WTC11 (cell line): ENCODE data around the gene RCVRN.

Experiments
- ARID4B ChIP-seq: sonication (generic); formaldehyde crosslinking; IDR thresholded peaks from 2 replicates; pipeline ENCODE4 v1.8.0; 2023; ENCODE audit warnings: missing genetic modification reagents, mild to moderate bottlenecking, borderline replicate concordance
- ATF2 ChIP-seq: sonication (generic); formaldehyde crosslinking; IDR thresholded peaks from 2 replicates; pipeline ENCODE4 v1.8.1; 2022; ENCODE audit warnings: low read depth, missing genetic modification reagents, borderline replicate concordance
- ATF3 ChIP-seq: sonication (generic); formaldehyde crosslinking; conservative IDR thresholded peaks from 2 replicates; pipeline ENCODE4 v1.8.1; 2022; ENCODE audit warnings: mild to moderate bottlenecking, missing genetic modification reagents
- CTCF ChIP-seq: fragments of 200-600 bp; IDR thresholded peaks from 2 replicates; pipeline ENCODE4 v1.8.0; 2022; ENCODE audit warnings: antibody characterized with exemption
- ERG ChIP-seq: fragments of 250-450 bp; sonication (Bioruptor Pico); IDR thresholded peaks from 2 replicates; pipeline ENCODE4 v1.8.0; 2021; ENCODE audit warnings: mild to moderate bottlenecking
- ESRRA ChIP-seq: sonication (generic); formaldehyde crosslinking; IDR thresholded peaks from 2 replicates; pipeline ENCODE4 v1.8.1; 2022; ENCODE audit warnings: mild to moderate bottlenecking, missing genetic modification reagents, borderline replicate concordance
- FOXP4 ChIP-seq: sonication (generic); formaldehyde crosslinking; IDR thresholded peaks from 2 replicates; pipeline ENCODE4 v1.8.0; 2022; ENCODE audit warnings: mild to moderate bottlenecking, missing genetic modification reagents
- SP1 ChIP-seq: sonication (generic); formaldehyde crosslinking; conservative IDR thresholded peaks from 2 replicates; pipeline ENCODE4 v1.8.1; 2022; ENCODE audit warnings: missing genetic modification reagents
- ZNF317 ChIP-seq: sonication (generic); formaldehyde crosslinking; IDR thresholded peaks from 2 replicates; pipeline ENCODE4 v1.8.1; 2023; ENCODE audit warnings: low read depth, mild to moderate bottlenecking, moderate library complexity, missing genetic modification reagents, borderline replicate concordance
- TF ChIP-seq, protein P1 (sequence below): sonication (generic); formaldehyde crosslinking; IDR thresholded peaks from 2 replicates; pipeline ENCODE4 v1.8.0; 2023; ENCODE audit warnings: missing genetic modification reagents

- TF ChIP-seq ERG (CRISPR knock-in tag), result no peak
- no peak for TF ChIP-seq FOXP4 (CRISPR knock-in tag)
- no peak for TF ChIP-seq CTCF
- TF ChIP-seq ATF2 (CRISPR knock-in tag), result no peak
- TF ChIP-seq ATF3, result no peak
- TF ChIP-seq, protein P1, sequence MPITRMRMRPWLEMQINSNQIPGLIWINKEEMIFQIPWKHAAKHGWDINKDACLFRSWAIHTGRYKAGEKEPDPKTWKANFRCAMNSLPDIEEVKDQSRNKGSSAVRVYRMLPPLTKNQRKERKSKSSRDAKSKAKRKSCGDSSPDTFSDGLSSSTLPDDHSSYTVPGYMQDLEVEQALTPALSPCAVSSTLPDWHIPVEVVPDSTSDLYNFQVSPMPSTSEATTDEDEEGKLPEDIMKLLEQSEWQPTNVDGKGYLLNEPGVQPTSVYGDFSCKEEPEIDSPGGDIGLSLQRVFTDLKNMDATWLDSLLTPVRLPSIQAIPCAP (CRISPR knock-in tag), result no peak
- no peak for TF ChIP-seq SP1 (CRISPR knock-in tag)
- TF ChIP-seq ESRRA, result no peak
- TF ChIP-seq ARID4B (CRISPR knock-in tag), result no peak
- no peak for TF ChIP-seq ZNF317 (CRISPR knock-in tag)
These were observed 26.1 kb downstream of the RCVRN start for GRCh38 chr17:9878786-9879525.
